Ecto neural progenitor cell (in vitro differentiated cells): ENCODE data around the gene NT5C.

Source experiments
- DNase-seq: peaks from one replicate; pipeline ENCODE4 v3.0.0-alpha.2; 2018; ENCODE audit warnings: low spot score

Gene NT5C

GRCh38 chr17:75091855-75092327 lies 39.7 kb downstream of the NT5C start:
- DNase-seq = no peak

DNA sequence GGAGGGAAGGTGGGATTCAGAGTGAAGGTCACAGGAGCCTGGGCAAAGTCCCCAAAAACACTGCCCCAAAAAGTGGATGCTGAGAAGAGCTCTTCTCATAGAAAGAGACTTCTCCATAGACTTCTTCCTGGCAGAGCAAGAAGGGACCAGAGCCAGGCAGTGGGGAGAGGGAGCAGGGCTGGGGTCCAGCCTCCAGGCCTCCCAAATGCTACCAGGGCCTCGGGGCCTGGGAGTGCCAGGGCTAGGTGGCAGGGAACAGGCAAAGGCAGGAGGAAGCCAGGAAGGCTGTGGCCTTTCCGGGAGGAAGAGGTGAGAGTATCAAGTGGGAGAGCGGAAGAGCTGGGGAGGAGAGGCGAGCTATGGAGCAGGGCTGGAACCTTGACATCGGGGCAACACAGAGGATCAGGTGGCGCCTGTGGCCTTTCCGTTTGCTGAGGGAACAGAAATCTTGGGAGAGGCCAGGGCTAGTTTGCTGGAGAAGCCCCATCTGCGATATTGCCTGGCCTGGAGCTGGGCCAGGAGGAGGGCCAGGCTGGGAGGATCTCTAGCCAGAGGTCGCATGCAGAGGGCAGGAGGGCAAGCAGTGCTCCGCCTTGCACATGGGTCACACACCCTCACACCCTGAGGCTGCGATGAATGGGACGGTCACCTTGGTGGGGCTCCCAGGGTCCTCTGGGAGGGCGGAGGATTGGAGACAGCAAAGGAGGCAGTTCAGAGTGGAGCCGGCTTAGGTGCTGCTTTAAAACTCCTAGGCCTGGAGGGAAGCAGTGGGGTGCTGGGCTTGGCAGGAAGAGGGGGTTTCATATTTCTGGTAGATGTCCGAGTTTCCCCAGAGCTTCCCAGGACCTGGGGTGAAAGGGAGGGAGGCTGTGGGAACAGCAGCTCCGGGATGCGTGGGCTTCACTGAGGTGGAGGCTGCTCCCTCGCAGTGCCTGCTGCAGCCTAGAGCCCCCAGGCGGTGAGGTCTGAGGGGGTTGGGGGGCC lies 40.4 kb downstream of the NT5C start:
- DNase-seq = peak; percentile 70

GRCh38 chr17:75088465-75089417 lies 42.8 kb downstream of the NT5C start:
- DNase-seq = no peak

DNA sequence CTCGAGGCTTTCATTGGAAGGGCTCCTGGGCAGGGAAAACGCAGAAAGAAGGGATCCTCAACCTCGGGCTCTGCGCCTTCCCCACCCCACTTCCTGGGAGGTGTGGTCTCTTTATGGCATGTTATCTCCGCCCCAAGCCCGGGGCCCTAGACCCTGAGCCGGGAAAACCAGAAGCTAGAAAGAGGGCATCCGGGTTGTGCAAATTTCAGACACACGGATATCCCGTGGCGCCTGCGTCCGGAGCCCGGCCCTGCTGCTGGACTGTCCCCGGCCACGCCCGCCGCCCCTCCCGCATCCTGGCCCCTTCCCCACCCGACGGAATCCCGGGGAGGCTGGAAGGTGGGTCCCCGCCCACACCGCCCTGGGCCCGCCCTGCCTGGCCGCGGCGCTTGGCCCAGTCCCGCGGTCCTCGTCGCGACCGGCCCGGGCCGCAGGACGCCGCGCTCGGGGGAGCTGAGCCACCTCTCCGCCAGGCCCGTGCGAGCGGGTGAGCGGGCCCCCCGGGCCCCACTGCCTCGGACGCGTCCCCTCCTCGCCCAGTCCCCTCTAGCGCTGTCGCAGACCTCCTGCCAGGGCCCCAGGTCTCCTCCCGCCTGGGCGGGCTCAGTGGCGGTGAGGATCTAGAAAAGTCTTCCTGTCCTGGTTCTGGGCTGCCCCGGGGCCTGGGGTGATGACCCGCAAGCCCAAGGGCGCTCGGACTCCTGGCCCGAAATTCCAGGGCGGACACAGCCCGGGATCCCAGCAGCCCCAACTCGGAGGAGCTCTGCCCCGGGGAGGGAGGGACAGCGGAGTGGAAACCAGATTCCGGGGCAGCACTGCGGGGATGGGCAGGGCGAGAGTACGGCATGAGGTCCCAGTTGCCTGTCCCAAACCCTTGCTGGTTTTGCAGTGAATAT lies 43.7 kb downstream of the NT5C start, which contains the start of gene SLC16A5:
SLC16A5 (plus strand) TSS at position 397 of the 896 bp plus-strand sequence. CDS start 5,683 bp downstream, outside the sequence.
- DNase-seq = peak; percentile 93

DNA sequence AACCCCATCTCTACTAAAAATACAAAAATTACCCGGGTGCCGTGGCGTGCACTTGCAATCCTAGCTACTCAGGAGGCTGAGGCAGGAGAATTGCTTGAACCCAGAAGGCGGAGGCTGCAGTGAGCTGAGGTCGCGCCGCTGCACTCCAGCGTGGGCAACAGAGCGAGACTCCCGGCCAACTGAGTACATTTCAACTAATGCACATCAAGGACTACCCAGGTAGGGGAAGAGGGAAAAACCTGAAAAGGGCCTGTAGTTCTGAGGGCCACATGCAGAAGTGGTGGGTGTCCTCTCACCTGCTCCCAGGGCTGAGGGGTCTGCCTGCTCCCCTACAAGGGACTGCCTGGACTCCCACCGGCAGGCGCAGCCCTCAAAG lies 44.4 kb downstream of the NT5C start:
- no peak for DNase-seq

- DNase-seq = no peak
Observed at GRCh38 chr17:75086496-75087181, 44.9 kb downstream of the NT5C start.

GRCh38 chr17:75084039-75084660 lies 47.4 kb downstream of the NT5C start:
- no peak for DNase-seq

DNA sequence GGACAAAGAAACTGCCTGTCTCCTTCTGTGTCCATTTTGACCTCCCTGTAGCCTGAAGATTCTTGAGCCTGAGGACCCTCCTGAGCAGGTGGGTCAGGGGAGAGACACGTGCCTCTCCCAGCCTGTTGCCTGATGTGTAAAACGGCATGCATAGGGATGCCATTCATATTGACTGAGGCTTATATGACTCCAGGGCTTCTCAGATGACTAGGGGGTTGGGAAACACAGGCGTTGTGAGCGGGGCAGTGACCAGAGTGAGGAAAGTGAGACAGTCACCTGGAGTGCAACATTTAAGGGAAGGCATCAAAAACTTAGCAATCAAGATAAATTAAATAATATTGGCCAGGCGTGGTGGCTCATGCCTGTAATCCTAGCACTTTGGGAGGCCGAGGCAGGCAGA lies 48.9 kb downstream of the NT5C start:
- DNase-seq = no peak

DNA sequence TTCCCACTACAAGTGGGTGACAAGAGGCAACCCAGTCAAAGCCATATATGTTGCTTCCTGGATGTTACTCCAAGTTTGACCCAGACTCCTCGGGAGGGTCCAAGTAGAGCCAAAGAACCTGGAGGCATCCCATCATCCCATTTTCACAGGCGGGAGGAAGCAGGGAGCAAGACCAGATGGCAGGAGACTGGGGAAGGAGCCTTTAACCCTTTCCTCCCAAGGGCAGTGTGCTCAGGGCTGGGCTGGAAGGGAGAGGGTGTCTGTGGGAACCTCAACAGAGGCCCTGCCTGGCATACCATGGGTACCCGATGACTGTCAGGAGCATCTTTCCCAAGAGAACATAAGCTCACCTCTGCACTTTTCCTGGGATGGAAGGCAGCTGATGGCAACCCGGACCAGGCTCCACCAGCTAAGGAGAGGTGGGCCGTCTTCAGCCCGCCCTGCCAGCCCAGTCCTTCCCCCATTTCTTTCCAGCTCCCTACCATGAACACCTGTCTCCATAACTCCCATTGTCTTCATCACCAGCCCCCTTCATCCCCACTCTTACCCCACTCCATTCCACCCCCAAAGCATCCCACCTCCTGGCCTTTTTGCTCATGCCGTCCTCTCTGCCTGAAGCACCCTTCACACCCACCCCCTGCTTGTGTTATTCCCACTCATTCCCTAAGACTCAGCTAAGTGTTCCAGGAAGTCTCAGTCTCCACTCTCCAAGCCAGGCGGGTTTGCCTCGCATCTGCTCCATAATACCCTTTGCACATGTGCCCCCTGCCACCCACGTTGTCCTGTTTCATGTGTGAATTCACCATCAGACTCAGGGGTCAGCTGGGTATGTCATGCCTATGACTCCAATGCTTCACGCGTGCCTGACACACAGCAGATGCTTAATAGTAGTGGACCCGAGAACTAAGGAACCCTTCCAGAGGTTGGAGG lies 49.7 kb downstream of the NT5C start:
- DNase-seq = no peak
